Measurements from ENCODE around the gene GID8.
A peak's percentile ranks its signal among the peaks of the same experiment; 100 is the strongest.

GID8 gene

GRCh38 chr20:62898093-62898964 is 39.6 kb upstream of the GID8 start:
- TF ChIP-seq, protein P1, sequence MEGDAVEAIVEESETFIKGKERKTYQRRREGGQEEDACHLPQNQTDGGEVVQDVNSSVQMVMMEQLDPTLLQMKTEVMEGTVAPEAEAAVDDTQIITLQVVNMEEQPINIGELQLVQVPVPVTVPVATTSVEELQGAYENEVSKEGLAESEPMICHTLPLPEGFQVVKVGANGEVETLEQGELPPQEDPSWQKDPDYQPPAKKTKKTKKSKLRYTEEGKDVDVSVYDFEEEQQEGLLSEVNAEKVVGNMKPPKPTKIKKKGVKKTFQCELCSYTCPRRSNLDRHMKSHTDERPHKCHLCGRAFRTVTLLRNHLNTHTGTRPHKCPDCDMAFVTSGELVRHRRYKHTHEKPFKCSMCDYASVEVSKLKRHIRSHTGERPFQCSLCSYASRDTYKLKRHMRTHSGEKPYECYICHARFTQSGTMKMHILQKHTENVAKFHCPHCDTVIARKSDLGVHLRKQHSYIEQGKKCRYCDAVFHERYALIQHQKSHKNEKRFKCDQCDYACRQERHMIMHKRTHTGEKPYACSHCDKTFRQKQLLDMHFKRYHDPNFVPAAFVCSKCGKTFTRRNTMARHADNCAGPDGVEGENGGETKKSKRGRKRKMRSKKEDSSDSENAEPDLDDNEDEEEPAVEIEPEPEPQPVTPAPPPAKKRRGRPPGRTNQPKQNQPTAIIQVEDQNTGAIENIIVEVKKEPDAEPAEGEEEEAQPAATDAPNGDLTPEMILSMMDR (conservative IDR thresholded peaks at IDR 0.05; ENCODE audit: low read depth, low read length) = no peak
- no peak for DNase-seq (ENCODE audit: low read depth)
- H3K4me3 ChIP-seq (ENCODE audit: low read depth, low read length) = no peak overlapping the region

DNA sequence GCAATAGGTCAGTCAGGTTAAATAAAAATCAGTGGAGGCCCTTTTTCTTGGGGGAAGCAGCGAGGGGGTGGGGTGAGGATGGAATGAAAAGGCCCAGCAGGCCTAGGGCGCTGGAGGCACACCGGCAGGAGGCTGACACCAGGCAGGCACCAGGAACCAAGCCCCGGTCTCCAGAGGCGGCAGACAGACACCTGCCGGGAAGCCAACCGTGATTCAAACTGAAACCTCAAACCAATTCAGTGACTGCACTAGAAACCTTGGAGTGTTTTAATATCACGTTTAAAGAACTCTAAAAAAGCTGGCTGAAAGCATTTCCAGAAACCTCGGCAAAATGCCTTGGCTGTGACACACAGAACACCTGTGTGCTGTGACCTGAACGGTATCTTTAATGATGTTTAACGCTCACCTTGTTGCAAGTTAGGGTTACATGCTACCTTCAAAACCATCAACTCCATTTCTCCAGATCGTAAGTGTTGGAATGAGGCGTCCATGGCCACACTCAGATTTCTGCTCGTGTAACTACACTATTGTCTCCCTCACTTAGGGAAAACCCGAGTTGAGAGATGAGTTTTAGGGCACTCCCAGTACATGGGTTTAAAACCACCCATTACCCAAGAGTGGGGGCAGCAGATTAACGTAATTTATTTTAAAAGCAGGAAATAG is 38.8 kb upstream of the GID8 start:
- no peak overlapping the region for H3K4me3 ChIP-seq (ENCODE audit: low read depth, low read length)
- DNase-seq (ENCODE audit: low read depth) = no peak
- TF ChIP-seq, protein P1 (conservative IDR thresholded peaks at IDR 0.05; ENCODE audit: low read depth, low read length) = no peak

GRCh38 chr20:62899633-62900051 is 38.3 kb upstream of the GID8 start:
- DNase-seq (ENCODE audit: low read depth) = peak; percentile 53
- H3K4me3 ChIP-seq (ENCODE audit: low read depth, low read length) = no peak overlapping the region
- TF ChIP-seq, protein P1 (conservative IDR thresholded peaks at IDR 0.05; ENCODE audit: low read depth, low read length) = peak; percentile 52

GRCh38 chr20:62900052-62900691 is 37.8 kb upstream of the GID8 start:
- peak; percentile 87 for DNase-seq (ENCODE audit: low read depth)
- TF ChIP-seq, protein P1 (conservative IDR thresholded peaks at IDR 0.05; ENCODE audit: low read depth, low read length) = peak; percentile 96
- H3K4me3 ChIP-seq (ENCODE audit: low read depth, low read length) = no peak overlapping the region

GRCh38 chr20:62900692-62901584 is 37.0 kb upstream of the GID8 start:
- no peak overlapping the region for H3K4me3 ChIP-seq (ENCODE audit: low read depth, low read length)
- no peak for DNase-seq (ENCODE audit: low read depth)
- TF ChIP-seq, protein P1 (conservative IDR thresholded peaks at IDR 0.05; ENCODE audit: low read depth, low read length) = peak; percentile 23

GRCh38 chr20:62901891-62902290 is 36.1 kb upstream of the GID8 start:
- H3K4me3 ChIP-seq (ENCODE audit: low read depth, low read length) = no peak overlapping the region
- DNase-seq (ENCODE audit: low read depth) = no peak
- TF ChIP-seq, protein P1 (conservative IDR thresholded peaks at IDR 0.05; ENCODE audit: low read depth, low read length) = no peak
